ENCODE results near the gene ARHGEF38. TPM values are rescaled to one million over a fixed set of nuclear protein-coding genes. Genes with fewer than 3 reads are reported as not detected.

Gene ARHGEF38
- polyA plus RNA-seq, 3 donors = not detected

DNA sequence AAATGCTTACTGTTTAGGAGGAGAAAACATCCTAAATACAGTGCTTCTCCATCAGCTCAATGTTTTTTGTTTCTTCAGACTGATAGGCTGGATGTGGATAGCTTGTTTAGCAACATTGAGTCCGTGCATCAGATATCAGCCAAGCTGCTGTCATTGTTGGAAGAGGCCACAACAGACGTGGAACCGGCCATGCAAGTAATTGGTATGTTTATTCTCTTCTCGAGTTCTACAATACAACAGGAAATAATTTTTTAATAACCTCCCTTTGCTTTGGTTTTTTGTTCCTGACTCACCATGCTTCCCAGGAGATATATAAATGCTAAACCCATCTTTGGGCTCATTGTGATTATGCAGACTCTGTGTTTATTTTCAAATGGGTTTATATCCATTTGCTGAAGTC, 60.9 kb downstream of the ARHGEF38 start:
- H2AFZ ChIP-seq (ENCODE audit: insufficient read depth, low read depth, low read length, poor library complexity, severe bottlenecking) = no peak overlapping the region

DNA sequence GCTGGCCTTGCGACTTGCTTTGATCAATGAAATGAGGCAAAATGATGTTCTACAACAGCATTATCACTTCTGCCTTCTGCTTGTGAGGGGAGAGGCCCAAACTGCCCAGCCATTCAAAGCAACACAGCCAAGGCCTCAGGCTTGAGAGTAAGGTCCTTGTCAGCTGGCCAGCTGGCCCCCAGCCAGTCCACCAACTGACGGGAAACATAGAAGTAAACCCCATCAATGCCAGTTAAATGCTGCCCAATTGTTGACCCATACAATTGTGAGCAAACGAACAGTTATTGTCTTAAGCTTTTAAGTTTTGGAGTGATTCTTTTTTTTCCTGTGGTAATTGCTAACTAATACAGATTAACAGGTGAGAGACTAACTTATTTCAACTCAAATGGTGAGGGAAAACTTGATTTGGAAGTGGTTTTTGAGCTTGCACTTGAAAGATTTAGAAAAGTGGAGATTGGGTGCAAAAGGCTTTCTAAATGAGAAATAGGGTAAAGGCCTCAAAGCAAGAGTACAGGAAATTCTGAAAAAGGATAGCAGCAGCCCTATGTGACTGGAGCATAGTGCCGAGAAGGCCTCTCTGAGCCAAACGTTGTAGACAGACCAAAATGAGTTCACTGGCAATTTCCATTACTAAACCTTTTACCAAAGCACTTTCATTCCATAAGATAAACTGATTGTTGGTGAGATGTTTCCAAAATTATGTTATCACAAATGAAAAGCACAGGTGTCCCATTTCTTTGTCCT, 66.9 kb downstream of the ARHGEF38 start:
- Histone ChIP-seq H3K4me1 (ENCODE audit: control insufficient read depth in 1 of 2, insufficient read depth in 2 of 2, low read length in 2 of 2) (no peaks in the 10 kb centered on the region), H3K4me2 (replicated peaks; ENCODE audit: extremely low read depth, low read length, poor library complexity, severe bottlenecking) (no peak overlapping the region), H3K27me3 (ENCODE audit: control insufficient read depth in 2 of 2, insufficient read depth in 2 of 2, low read length in 2 of 2) (no peaks in the 10 kb centered on the region), H3K79me2 (ENCODE audit: insufficient read depth, low read length) (no peaks in the 10 kb centered on the region), H3K4me3 (replicated peaks in 1 of 3; ENCODE audit: low read depth in 2 of 3, low read length in 3 of 3) (no peak overlapping the region), H3K9ac (ENCODE audit: insufficient read depth, low read length, poor library complexity, severe bottlenecking) (no peak overlapping the region), H3K36me3 (replicated peaks in 1 of 2; ENCODE audit: control insufficient read depth in 1 of 2, insufficient read depth in 2 of 2, low read length in 2 of 2) (no peaks in the 10 kb centered on the region), H3K9me3 (replicated peaks in 1 of 2; ENCODE audit: control insufficient read depth in 1 of 2, insufficient read depth in 1 of 2, low read length in 2 of 2) (peaks cover 6 to 7% of the 10 kb centered on the region in 2 donors), H2AFZ (ENCODE audit: insufficient read depth, low read depth, low read length, poor library complexity, severe bottlenecking) (no peak overlapping the region), H3K27ac (ENCODE audit: low read depth in 1 of 2, low read length in 2 of 2) (no peak overlapping the region), H4K20me1 (ENCODE audit: insufficient read depth, low read length) (no peaks in the 10 kb centered on the region)
- Mint-ChIP-seq H3K4me3 (no peak overlapping the region), H3K27me3 (ENCODE audit: low read depth in 3 of 3) (peaks cover 0 to 1% (median 1%) of the 10 kb centered on the region in 3 donors), H3K36me3 (no peaks in the 10 kb centered on the region), H3K9me3 (peaks cover 0 to 9% (median 5%) of the 10 kb centered on the region in 7 donors), H3K4me1 (peaks cover 6% of the 10 kb centered on the region), H3K27ac (no peak overlapping the region)
- TF ChIP-seq, protein P1, sequence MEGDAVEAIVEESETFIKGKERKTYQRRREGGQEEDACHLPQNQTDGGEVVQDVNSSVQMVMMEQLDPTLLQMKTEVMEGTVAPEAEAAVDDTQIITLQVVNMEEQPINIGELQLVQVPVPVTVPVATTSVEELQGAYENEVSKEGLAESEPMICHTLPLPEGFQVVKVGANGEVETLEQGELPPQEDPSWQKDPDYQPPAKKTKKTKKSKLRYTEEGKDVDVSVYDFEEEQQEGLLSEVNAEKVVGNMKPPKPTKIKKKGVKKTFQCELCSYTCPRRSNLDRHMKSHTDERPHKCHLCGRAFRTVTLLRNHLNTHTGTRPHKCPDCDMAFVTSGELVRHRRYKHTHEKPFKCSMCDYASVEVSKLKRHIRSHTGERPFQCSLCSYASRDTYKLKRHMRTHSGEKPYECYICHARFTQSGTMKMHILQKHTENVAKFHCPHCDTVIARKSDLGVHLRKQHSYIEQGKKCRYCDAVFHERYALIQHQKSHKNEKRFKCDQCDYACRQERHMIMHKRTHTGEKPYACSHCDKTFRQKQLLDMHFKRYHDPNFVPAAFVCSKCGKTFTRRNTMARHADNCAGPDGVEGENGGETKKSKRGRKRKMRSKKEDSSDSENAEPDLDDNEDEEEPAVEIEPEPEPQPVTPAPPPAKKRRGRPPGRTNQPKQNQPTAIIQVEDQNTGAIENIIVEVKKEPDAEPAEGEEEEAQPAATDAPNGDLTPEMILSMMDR (IDR thresholded peaks at IDR 0.05) = no peak
- no CpG with 5 or more reads among the region's 5 CpGs for WGBS (ENCODE audit: insufficient coverage)
- intact Hi-C loops (cut with micrococcal nuclease) = no loop called here
- no peak for DNase-seq

More for the DNA sequence above, 60.9 kb downstream of the ARHGEF38 start:
- H3K27ac Mint-ChIP-seq = no peak overlapping the region
- H3K9ac ChIP-seq (ENCODE audit: insufficient read depth, low read length, poor library complexity, severe bottlenecking) = no peak overlapping the region
- H3K4me3 Mint-ChIP-seq = no peak overlapping the region
- no peak overlapping the region for H3K27ac ChIP-seq (ENCODE audit: low read depth in 1 of 2, low read length in 2 of 2)
- H3K36me3 ChIP-seq (replicated peaks in 1 of 2; ENCODE audit: control insufficient read depth in 1 of 2, insufficient read depth in 2 of 2, low read length in 2 of 2) = no peaks in the 10 kb centered on the region
- H3K4me2 ChIP-seq (replicated peaks; ENCODE audit: extremely low read depth, low read length, poor library complexity, severe bottlenecking) = no peak overlapping the region
- H3K9me3 Mint-ChIP-seq = peaks cover 0 to 9% (median 5%) of the 10 kb centered on the region in 7 donors
- H3K9me3 ChIP-seq (replicated peaks in 1 of 2; ENCODE audit: control insufficient read depth in 1 of 2, insufficient read depth in 1 of 2, low read length in 2 of 2) = peaks cover 6 to 7% of the 10 kb centered on the region in 2 donors
- intact Hi-C loops (cut with micrococcal nuclease) = no loop called here
- 100% methylated on average over 1 of the region's 4 CpGs for WGBS (ENCODE audit: insufficient coverage)
- peaks cover 0 to 1% (median 1%) of the 10 kb centered on the region in 3 donors for H3K27me3 Mint-ChIP-seq (ENCODE audit: low read depth in 3 of 3)
- no peaks in the 10 kb centered on the region for H3K27me3 ChIP-seq (ENCODE audit: control insufficient read depth in 2 of 2, insufficient read depth in 2 of 2, low read length in 2 of 2)
- TF ChIP-seq, protein P1 (IDR thresholded peaks at IDR 0.05) = no peak
- no peak overlapping the region for H3K4me3 ChIP-seq (replicated peaks in 1 of 3; ENCODE audit: low read depth in 2 of 3, low read length in 3 of 3)
- no peaks in the 10 kb centered on the region for H3K79me2 ChIP-seq (ENCODE audit: insufficient read depth, low read length)
- no peak for DNase-seq
- H3K4me1 ChIP-seq (ENCODE audit: control insufficient read depth in 1 of 2, insufficient read depth in 2 of 2, low read length in 2 of 2) = no peaks in the 10 kb centered on the region
- no peaks in the 10 kb centered on the region for H4K20me1 ChIP-seq (ENCODE audit: insufficient read depth, low read length)
- H3K36me3 Mint-ChIP-seq = no peaks in the 10 kb centered on the region
- no peaks in the 10 kb centered on the region for H3K4me1 Mint-ChIP-seq

Data from CD14-positive monocyte (primary cell).